Activated CD4-positive, CD25-positive, alpha-beta regulatory T cell treated with anti-CD3 and anti-CD28 coated beads, Interleukin-2, amount 50 U/mL, for 16 hours (primary cell): Measurements from ENCODE around the gene HK1.
A peak's percentile ranks its signal among the peaks of the same experiment; 100 is the strongest.

Experiments
- DNase-seq: peaks from one replicate; pipeline ENCODE4 v3.0.0-alpha.2; 2020; ENCODE audit warnings: low read depth, low spot score

Gene HK1

DNA sequence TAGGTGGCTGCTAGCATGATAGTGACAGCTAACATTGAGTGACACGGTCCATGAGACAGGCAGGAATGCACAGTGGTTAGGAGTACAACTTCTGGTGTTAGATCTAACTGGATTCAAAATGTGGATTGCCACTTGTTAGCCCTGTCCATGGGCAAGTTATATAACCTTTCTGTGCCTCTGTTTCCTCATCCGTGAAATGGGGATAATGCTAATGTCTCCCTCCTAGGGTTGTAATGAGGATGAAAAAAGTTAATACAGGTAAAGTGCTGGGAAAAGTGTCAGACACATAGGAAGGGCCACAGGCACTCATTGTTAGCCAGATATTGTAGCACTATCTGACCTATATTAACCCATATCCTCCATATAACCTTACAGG lies 96.6 kb downstream of the HK1 start:
- DNase-seq, result no peak

DNA sequence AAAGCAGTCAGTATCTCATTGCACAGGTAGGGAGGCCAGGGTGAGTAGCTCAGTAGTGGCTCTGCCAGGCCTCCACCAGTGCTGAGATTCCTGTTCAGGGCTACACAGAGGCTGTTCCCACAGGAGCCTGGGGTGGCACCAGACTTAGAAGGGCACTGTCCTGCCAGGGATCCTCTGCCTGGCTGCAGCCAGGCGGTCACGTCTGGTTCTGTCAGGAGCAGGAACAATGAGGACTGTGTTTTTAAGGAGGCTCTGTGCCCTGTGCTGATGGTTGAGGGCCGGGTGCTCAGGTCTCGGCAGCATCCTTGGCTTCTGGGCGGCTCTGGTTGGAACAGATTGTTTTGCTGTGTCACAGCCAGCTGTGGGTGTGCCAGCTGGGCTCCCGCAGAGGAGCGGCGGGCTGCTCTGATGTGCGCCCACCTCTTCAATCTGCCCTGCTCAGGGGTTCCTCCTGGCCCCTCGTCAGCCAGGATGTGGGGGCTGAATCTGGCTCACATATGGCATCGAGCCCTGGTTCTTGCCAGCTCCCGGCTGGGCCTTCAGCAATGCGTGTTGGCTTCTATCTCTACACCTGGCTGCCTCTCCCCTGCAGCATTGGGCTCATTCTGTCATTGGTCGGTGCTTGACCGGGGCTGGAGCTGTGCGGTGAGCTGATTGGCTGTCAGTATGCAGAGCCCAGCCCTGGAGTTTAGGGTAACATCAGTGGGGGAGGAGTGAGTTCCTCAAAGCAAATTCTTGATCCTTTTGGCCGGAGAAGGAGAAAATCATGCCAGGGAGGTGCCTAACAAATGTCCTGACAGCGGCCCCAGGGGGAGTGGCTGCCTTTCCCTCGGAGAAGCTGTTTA lies 97.2 kb downstream of the HK1 start:
- no peak for DNase-seq

DNA sequence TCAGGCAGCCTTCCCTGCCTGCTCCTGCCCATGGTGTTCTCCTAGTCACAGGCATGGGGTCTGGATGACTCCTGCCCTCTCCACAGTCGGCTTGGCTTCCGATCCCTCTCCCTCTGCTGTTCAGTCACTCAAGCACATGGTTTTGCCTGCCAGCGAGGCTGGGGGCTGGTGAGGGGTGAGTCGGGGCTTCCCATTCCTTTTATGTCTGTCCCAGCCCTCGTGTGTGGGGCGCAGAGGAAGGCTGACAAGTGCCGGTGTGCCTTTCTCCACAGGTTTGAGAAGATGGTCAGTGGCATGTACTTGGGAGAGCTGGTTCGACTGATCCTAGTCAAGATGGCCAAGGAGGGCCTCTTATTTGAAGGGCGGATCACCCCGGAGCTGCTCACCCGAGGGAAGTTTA lies 98.4 kb downstream of the HK1 start:
- DNase-seq, result no peak

GRCh38 chr10:69377191-69377590 lies 98.9 kb downstream of the HK1 start:
- DNase-seq, result no peak

DNA sequence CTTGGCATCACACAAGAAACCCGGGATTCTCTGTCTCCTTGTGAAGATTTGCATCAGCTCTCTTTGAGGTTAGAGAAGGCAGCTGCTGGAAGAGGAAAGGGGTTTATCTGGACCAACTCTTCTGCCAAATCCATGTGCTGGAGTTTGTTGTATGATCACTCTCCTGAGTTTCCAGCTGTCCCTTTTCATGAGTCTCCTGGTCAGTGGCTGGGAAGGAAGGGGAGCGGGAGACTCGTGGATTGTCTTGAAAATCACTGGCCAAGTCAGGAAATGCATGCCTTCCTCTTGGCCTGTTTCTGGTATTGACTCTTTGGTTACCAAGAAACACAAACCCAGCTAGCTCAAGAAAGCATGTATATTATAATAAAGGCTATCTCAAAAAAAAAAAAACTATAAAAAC lies 99.6 kb downstream of the HK1 start:
- DNase-seq, result no peak

DNA sequence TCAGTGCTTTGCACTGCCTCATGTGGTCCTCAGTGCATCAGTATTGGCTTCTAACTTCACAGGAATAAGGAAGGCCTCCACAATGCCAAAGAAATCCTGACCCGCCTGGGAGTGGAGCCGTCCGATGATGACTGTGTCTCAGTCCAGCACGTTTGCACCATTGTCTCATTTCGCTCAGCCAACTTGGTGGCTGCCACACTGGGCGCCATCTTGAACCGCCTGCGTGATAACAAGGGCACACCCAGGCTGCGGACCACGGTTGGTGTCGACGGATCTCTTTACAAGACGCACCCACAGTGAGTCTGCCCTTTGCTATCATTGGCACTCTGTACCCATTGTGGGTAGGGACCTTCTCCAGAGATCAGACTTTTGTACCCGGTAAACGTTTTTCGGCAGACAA lies 101.5 kb downstream of the HK1 start:
- DNase-seq, result no peak

DNA sequence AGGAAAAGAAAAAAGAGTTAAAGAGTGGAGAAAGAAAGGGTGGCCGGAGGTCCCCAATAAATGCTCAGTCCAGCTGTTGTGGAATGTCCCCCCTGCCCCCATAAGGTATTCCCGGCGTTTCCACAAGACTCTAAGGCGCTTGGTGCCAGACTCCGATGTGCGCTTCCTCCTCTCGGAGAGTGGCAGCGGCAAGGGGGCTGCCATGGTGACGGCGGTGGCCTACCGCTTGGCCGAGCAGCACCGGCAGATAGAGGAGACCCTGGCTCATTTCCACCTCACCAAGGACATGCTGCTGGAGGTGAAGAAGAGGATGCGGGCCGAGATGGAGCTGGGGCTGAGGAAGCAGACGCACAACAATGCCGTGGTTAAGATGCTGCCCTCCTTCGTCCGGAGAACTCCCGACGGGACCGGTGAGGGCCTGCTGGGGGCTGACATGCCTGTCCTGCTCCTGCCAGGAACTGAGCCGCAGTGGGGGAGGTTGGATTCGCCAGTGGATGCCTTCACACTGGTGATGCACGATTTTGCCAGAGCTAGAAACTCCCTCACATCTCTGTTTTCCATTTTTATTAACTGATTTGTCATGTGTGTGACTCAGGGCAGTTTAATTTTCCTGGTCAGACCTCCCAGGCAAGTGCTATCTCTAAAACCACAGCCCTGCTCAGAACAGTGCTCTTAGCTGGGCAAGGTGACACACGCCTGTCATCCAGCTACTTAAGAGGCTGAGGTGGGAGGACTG lies 104.3 kb downstream of the HK1 start:
- no peak for DNase-seq

GRCh38 chr10:69383558-69383957 lies 105.3 kb downstream of the HK1 start:
- DNase-seq, result no peak

- DNase-seq, result no peak
Measured at GRCh38 chr10:69384320-69384719, 106.0 kb downstream of the HK1 start.

- no peak for DNase-seq
Measured at GRCh38 chr10:69385454-69386350, 107.4 kb downstream of the HK1 start.

DNA sequence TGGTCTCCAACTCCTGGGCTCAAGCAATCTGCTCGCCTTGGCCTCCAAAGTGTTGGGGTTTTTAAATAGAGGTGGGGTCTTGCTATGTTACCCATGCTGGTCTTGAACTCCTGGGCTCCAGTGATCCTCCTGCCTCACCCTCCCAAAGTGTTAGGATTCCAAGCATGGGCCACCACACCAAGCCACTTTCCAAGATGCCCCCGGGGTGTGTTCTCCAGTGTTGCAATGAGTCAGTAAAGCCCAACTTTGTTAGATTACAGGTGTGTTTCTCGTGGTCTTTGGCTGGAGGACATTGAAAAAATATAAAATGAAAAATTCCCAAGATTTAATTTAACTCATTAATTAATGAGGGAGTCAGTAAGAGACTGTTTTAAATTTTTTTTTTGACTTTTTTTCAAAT lies 109.2 kb downstream of the HK1 start:
- DNase-seq, result no peak

GRCh38 chr10:69388488-69388887 lies 110.2 kb downstream of the HK1 start:
- DNase-seq, result no peak

- DNase-seq, result no peak
Measured at GRCh38 chr10:69389827-69390490, 111.7 kb downstream of the HK1 start.

- DNase-seq, result no peak
Measured at GRCh38 chr10:69391158-69391557, 112.9 kb downstream of the HK1 start.

- peak; percentile 69 for DNase-seq
Measured at GRCh38 chr10:69392481-69393000, 114.2 kb downstream of the HK1 start.

DNA sequence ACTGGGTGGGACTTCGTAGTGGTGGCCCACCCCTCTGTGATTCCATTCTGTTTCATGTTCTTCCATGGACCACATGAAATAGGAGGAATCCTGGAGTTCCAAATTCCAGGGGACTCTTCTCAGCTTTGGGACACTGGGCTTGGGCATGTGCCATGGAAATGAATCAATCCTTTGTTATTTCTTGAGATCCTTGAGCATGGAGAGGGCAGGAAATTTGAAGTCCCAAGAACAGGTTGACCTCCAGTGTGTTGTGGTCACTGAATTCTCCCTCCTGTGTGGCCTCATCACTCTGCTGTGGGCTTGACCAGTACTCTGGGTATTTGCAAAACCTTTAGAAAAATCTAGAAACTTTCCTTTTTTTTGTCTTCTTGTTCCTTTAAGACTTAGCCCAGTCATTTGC lies 115.7 kb downstream of the HK1 start:
- DNase-seq, result no peak

- DNase-seq, result no peak
Measured at GRCh38 chr10:69397972-69398371, 119.7 kb downstream of the HK1 start.

DNA sequence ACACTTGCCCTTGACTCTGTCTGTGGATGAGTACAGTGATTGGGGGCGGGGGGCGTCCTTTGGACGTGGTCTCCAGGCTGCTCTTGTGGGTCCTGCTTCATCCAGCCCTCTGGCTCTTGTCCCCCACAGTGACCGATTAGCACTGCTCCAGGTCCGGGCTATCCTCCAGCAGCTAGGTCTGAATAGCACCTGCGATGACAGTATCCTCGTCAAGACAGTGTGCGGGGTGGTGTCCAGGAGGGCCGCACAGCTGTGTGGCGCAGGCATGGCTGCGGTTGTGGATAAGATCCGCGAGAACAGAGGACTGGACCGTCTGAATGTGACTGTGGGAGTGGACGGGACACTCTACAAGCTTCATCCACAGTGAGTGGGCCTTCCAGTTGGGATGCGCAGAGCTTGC lies 120.2 kb downstream of the HK1 start:
- DNase-seq, result no peak

DNA sequence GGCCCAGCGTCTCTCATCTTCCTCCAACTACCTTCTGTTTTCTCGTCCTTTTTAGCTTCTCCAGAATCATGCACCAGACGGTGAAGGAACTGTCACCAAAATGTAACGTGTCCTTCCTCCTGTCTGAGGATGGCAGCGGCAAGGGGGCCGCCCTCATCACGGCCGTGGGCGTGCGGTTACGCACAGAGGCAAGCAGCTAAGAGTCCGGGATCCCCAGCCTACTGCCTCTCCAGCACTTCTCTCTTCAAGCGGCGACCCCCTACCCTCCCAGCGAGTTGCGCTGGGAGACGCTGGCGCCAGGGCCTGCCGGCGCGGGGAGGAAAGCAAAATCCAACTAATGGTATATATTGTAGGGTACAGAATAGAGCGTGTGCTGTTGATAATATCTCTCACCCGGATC lies 122.6 kb downstream of the HK1 start:
- DNase-seq, result no peak

GRCh38 chr10:69401416-69401815 lies 123.1 kb downstream of the HK1 start:
- DNase-seq, result no peak

GRCh38 chr10:69402386-69402785 lies 124.1 kb downstream of the HK1 start:
- DNase-seq, result no peak
